H1 (cell line): ENCODE results near the gene ANAPC15. TPM values are rescaled to one million over a fixed set of nuclear protein-coding genes. Genes with fewer than 3 reads are reported as not detected.
A peak's percentile ranks its signal among the peaks of the same experiment; 100 is the strongest.

Source experiments
- CTCF ChIA-PET: fragments of 300-600 bp; sonication (Branson Sonifier 250); formaldehyde crosslinking; loops from one replicate; lab custom pipeline; 2021; ENCODE audit not compliant: partially characterized antibody; lab: Charles Lee
- POLR2A ChIA-PET: fragments of 300-600 bp; sonication (Branson Sonifier 250); formaldehyde crosslinking; loops from one replicate; lab custom pipeline; 2021; ENCODE audit warnings: inconsistent platforms; ENCODE audit not compliant: partially characterized antibody; lab: Charles Lee
- DNase-seq, 2 experiments: peaks; one replicate each; pipeline versions ENCODE4 v3.0.0 to v3.0.0-alpha.2; 2010 to 2022; ENCODE audit warnings: low spot score in 2 of 2, low read depth in 1 of 2, mixed read lengths in 1 of 2
- FAIRE-seq: peaks from 2 replicates; lab custom pipeline; 2011; peaks lifted over from hg19 to GRCh38; lab: Jason Lieb, UNC
- H2AFZ ChIP-seq: 2 replicates; pipeline ENCODE4 v1.8.1; 2012; ENCODE audit warnings: low read length, inconsistent platforms
- H2AK5ac ChIP-seq: 2 replicates; pipeline ENCODE4 v1.6.1; 2013; ENCODE audit warnings: low read depth, low read length
- H2BK120ac ChIP-seq: replicated peaks from 2 replicates; pipeline ENCODE3; 2013; ENCODE audit warnings: low read depth, low read length, inconsistent platforms
- H2BK12ac ChIP-seq: 2 replicates; pipeline ENCODE4 v1.6.1; 2013; ENCODE audit warnings: low read depth, low read length
- H2BK15ac ChIP-seq: 2 replicates; pipeline ENCODE4 v1.6.1; 2013; ENCODE audit warnings: low read length
- H2BK20ac ChIP-seq: 2 replicates; pipeline ENCODE4 v1.6.1; 2013; ENCODE audit warnings: low read length
- H2BK5ac ChIP-seq: 2 replicates; pipeline ENCODE4 v1.6.1; 2013; ENCODE audit warnings: low read depth, low read length
- H3K14ac ChIP-seq: 2 replicates; pipeline ENCODE4 v1.6.1; 2013; ENCODE audit warnings: inconsistent platforms; ENCODE audit not compliant: insufficient read length
- H3K18ac ChIP-seq: 2 replicates; pipeline ENCODE4 v1.6.1; 2013; ENCODE audit warnings: low read length; ENCODE audit errors: extremely low read depth
- H3K23ac ChIP-seq: 2 replicates; pipeline ENCODE4 v1.6.1; 2013; ENCODE audit warnings: inconsistent platforms; ENCODE audit not compliant: insufficient read length
- H3K23me2 ChIP-seq: 2 replicates; pipeline ENCODE4 v1.6.1; 2013; ENCODE audit warnings: low read depth, low read length
- H3K27ac ChIP-seq: 2 replicates; pipeline ENCODE4 v1.6.1; 2011; ENCODE audit warnings: low read depth, low read length, inconsistent platforms
- H3K27me3 ChIP-seq, 4 experiments: replicated peaks in 1 of 4; 1 replicate in 1 of 4; 2 replicates in 3 of 4; pipeline versions ENCODE4 v1.6.1 to v1.8.1; 2011 to 2013; ENCODE audit warnings: low read length in 3 of 4, mild to moderate bottlenecking in 3 of 4, inconsistent platforms in 2 of 4, mixed read lengths in 2 of 4, moderate library complexity in 1 of 4; ENCODE audit not compliant: control insufficient read depth in 3 of 4, insufficient read depth in 3 of 4; ENCODE audit errors: extremely low read depth in 1 of 4
- H3K36me3 ChIP-seq, 4 experiments: 2 replicates each; pipeline versions ENCODE4 v1.6.1 to v1.8.1; 2011 to 2013; ENCODE audit warnings: mild to moderate bottlenecking in 4 of 4, low read length in 3 of 4, moderate library complexity in 2 of 4, control low read depth in 1 of 4, inconsistent platforms in 1 of 4; ENCODE audit not compliant: insufficient read depth in 4 of 4, control insufficient read depth in 2 of 4
- H3K4ac ChIP-seq: replicated peaks from 2 replicates; pipeline ENCODE3; 2013; ENCODE audit warnings: low read length, low read depth, mixed read lengths, inconsistent platforms; ENCODE audit not compliant: insufficient read length
- H3K4me1 ChIP-seq, 4 experiments: replicated peaks in 1 of 4; 1 replicate in 1 of 4; 2 replicates in 3 of 4; pipeline versions ENCODE4 v1.6.1 to v1.8.1; 2011 to 2013; ENCODE audit warnings: low read length in 3 of 4, inconsistent platforms in 2 of 4, mixed read lengths in 1 of 4; ENCODE audit not compliant: insufficient read depth in 4 of 4, control insufficient read depth in 3 of 4
- H3K4me2 ChIP-seq, 2 experiments: 2 replicates each; pipeline versions ENCODE4 v1.6.1 to v1.8.1; 2011 to 2013; ENCODE audit warnings: low read depth in 2 of 2, low read length in 2 of 2, control low read depth in 1 of 2, inconsistent platforms in 1 of 2, mild to moderate bottlenecking in 1 of 2; ENCODE audit not compliant: insufficient read depth in 1 of 2
- H3K4me3 ChIP-seq, 4 experiments: fragments of 200-600, 300-600 bp in 1 of 4; sonication (generic), shearing (Covaris generic), sonication (Bioruptor Twin) in 1 of 4; 2 replicates each; pipeline versions ENCODE4 v1.5.1 to v1.8.1; 2011 to 2016; ENCODE audit warnings: low read length in 4 of 4, low read depth in 3 of 4, control low read depth in 2 of 4, inconsistent platforms in 2 of 4, mild to moderate bottlenecking in 2 of 4, mixed read lengths in 1 of 4, moderate library complexity in 1 of 4; ENCODE audit not compliant: insufficient read depth in 2 of 4; ENCODE audit errors: extremely low read depth in 1 of 4
- H3K56ac ChIP-seq: replicated peaks from 2 replicates; pipeline ENCODE3; 2013; ENCODE audit warnings: low read depth, mild to moderate bottlenecking, mixed read lengths, low read length, inconsistent platforms; ENCODE audit not compliant: insufficient read length
- H3K79me1 ChIP-seq: 2 replicates; pipeline ENCODE4 v1.6.1; 2013; ENCODE audit warnings: low read depth, low read length, control low read depth
- H3K79me2 ChIP-seq, 2 experiments: 2 replicates each; pipeline versions ENCODE4 v1.6.1 to v1.8.1; 2012 to 2013; ENCODE audit warnings: low read length in 2 of 2, mild to moderate bottlenecking in 2 of 2, inconsistent platforms in 1 of 2; ENCODE audit not compliant: insufficient read depth in 2 of 2, control insufficient read depth in 1 of 2
- H3K9ac ChIP-seq, 4 experiments: replicated peaks in 1 of 4; 1 replicate in 1 of 4; 2 replicates in 3 of 4; pipeline versions ENCODE4 v1.6.1 to v1.8.1; 2011 to 2013; ENCODE audit warnings: low read depth in 3 of 4, low read length in 3 of 4, control low read depth in 2 of 4, mild to moderate bottlenecking in 2 of 4, moderate library complexity in 2 of 4, inconsistent platforms in 1 of 4; ENCODE audit errors: extremely low read depth in 1 of 4
- H3K9me3 ChIP-seq, 2 experiments: 2 replicates each; pipeline versions ENCODE4 v1.6.1 to v1.8.1; 2012 to 2013; ENCODE audit warnings: mild to moderate bottlenecking in 2 of 2, moderate library complexity in 2 of 2, control low read depth in 1 of 2, inconsistent platforms in 1 of 2, low read depth in 1 of 2, low read length in 1 of 2, mixed read lengths in 1 of 2; ENCODE audit not compliant: insufficient read depth in 2 of 2
- H4K20me1 ChIP-seq, 2 experiments: replicated peaks in 1 of 2; 2 replicates each; pipeline versions ENCODE3 to v1.8.1; 2011 to 2013; ENCODE audit warnings: inconsistent platforms in 2 of 2, low read length in 2 of 2, mild to moderate bottlenecking in 1 of 2; ENCODE audit not compliant: insufficient read depth in 2 of 2, control insufficient read depth in 1 of 2
- H4K5ac ChIP-seq: 2 replicates; pipeline ENCODE4 v1.6.1; 2013; ENCODE audit warnings: low read length, low read depth, mixed read lengths, inconsistent platforms; ENCODE audit not compliant: insufficient read length
- H4K8ac ChIP-seq: 2 replicates; pipeline ENCODE4 v1.8.0; 2013; ENCODE audit warnings: mild to moderate bottlenecking, moderate library complexity, low read length, inconsistent platforms; ENCODE audit not compliant: insufficient read depth; ENCODE audit errors: extremely low read depth
- H4K91ac ChIP-seq: replicated peaks from 2 replicates; pipeline ENCODE3; 2013; ENCODE audit warnings: low read length, mixed read lengths, inconsistent platforms; ENCODE audit not compliant: insufficient read length
- EP300 ChIP-seq, 2 experiments: IDR thresholded peaks; 1 replicate in 1 of 2; 2 replicates in 1 of 2; pipeline ENCODE4 v1.6.1; 2011 to 2012; ENCODE audit warnings: low read depth in 2 of 2, low read length in 2 of 2, mild to moderate bottlenecking in 2 of 2, borderline replicate concordance in 1 of 2, inconsistent platforms in 1 of 2, moderate library complexity in 1 of 2
- HDAC6 ChIP-seq: IDR thresholded peaks from one replicate; pipeline ENCODE4 v1.7.1; 2012; ENCODE audit warnings: low read depth, mild to moderate bottlenecking, inconsistent platforms, low read length, moderate library complexity
- JUND ChIP-seq: IDR thresholded peaks from 2 replicates; pipeline ENCODE4 v1.6.1; 2011; ENCODE audit warnings: mild to moderate bottlenecking, improper control_type of control experiment, low read length
- KDM4A ChIP-seq: IDR thresholded peaks from one replicate; pipeline ENCODE4 v1.7.1; 2012; ENCODE audit warnings: low read depth, mild to moderate bottlenecking, moderate library complexity, low read length, inconsistent platforms; ENCODE audit not compliant: severe bottlenecking
- RBBP5 ChIP-seq: IDR thresholded peaks from 2 replicates; pipeline ENCODE4 v1.7.1; 2012; ENCODE audit warnings: low read depth, mild to moderate bottlenecking, inconsistent platforms, low read length, moderate library complexity, borderline replicate concordance
- RFX5 ChIP-seq: IDR thresholded peaks from 2 replicates; pipeline ENCODE4 v1.6.1; 2011; ENCODE audit warnings: low read depth, low read length, improper control_type of control experiment, borderline replicate concordance
- RXRA ChIP-seq: IDR thresholded peaks from 2 replicates; pipeline ENCODE4 v1.6.1; 2011; ENCODE audit warnings: low read depth, mild to moderate bottlenecking, low read length, moderate library complexity; ENCODE audit not compliant: insufficient read depth
- SAP30 ChIP-seq: fragments of 300-600 bp; sonication (generic); IDR thresholded peaks from 2 replicates; pipeline ENCODE4 v1.7.1; 2012; ENCODE audit warnings: low read length, moderate library complexity, mild to moderate bottlenecking, inconsistent platforms; ENCODE audit not compliant: insufficient read depth, insufficient replicate concordance
- SIRT6 ChIP-seq: IDR thresholded peaks from one replicate; pipeline ENCODE4 v1.7.1; 2012; ENCODE audit warnings: low read length, inconsistent platforms
- SIX5 ChIP-seq: IDR thresholded peaks from 2 replicates; pipeline ENCODE4 v1.6.1; 2011; ENCODE audit warnings: mild to moderate bottlenecking, low read depth, low read length
- TAF7 ChIP-seq: optimal IDR thresholded peaks from 2 replicates; pipeline ENCODE3; 2011; ENCODE audit warnings: low read depth, mild to moderate bottlenecking, inconsistent platforms, low read length, moderate library complexity, borderline replicate concordance
- ZNF274 ChIP-seq: IDR thresholded peaks from 2 replicates; pipeline ENCODE4 v1.7.0; 2012; ENCODE audit warnings: low read length, borderline replicate concordance; ENCODE audit errors: extremely low read depth
- WGBS, 2 experiments: shearing (Covaris generic) in 1 of 2; methylation state at CpG; one replicate each; pipeline versions ENCODE4 v1.1.6 to v1.1.7; 2013 to 2015; ENCODE audit warnings: low lambda C conversion rate in 2 of 2, mixed read lengths in 2 of 2, inconsistent platforms in 1 of 2, low coverage in 1 of 2, missing lambda C conversion rate in 1 of 2; ENCODE audit not compliant: insufficient replicate concordance in 2 of 2, insufficient coverage in 1 of 2, insufficient read length in 1 of 2; ENCODE audit errors: extremely low coverage in 1 of 2, missing lambda C conversion rate in 1 of 2; 5-methylcytosine and 5-hydroxymethylcytosine counted together
- polyA plus RNA-seq, 7 experiments: library from polyadenylated mRNA; depleted of rRNA in 3 of 7; stranded (reverse) in 5 of 7; unstranded in 2 of 7; fragments of >200 nt in 5 of 7; fragments of 200-250 nt in 2 of 7; gene quantifications; 1 replicate in 5 of 7; 2 replicates in 1 of 7; 4 replicates in 1 of 7; pipeline versions ENCODE4 v1.2.1 to v1.2.3, GENCODE V29; 2011 to 2013; ENCODE audit warnings: missing spikeins in 2 of 7, mixed read lengths in 2 of 7
- total RNA-seq: library from RNA; stranded (reverse); fragmentation: NEBNext Ultra II Directional; extraction: Animal tissue kit (Norgen Biotek cat#: 25700); gene quantifications from 2 replicates; pipeline ENCODE4 v1.2.1, GENCODE V29; 2021

The ANAPC15 gene
- total and polyA plus RNA-seq, 2 of the 8 experiments (the other 6 are each of a cell fraction or from before 2014, with no cell fraction given) = 66.2 to 74.9 TPM

- Histone ChIP-seq H3K9ac (peak overlapping the region in 1 of 4 experiments; percentile 22; a peak in 2 of 7 replicates), H3K79me1 (peaks cover 13% of the 10 kb centered on the region), H2AFZ (no peak overlapping the region), H3K4me1 (peaks cover 3 to 14% (median 5%) of the 10 kb centered on the region in 4 experiments; a peak in 6 of 7 replicates), H3K4me3 (no peak overlapping the region), H3K23me2 (peaks cover 6% of the 10 kb centered on the region), H2BK12ac (no peak overlapping the region), H3K4ac (no peak overlapping the region), H3K4me2 (no peak overlapping the region), H2BK120ac (no peak overlapping the region), H3K36me3 (peaks cover 22 to 35% (median 29%) of the 10 kb centered on the region in 4 experiments), H2BK20ac (no peak overlapping the region), H3K18ac (no peak overlapping the region), H3K79me2 (peaks cover 10 to 34% of the 10 kb centered on the region in 2 experiments), H3K27me3 (no peaks in the 10 kb centered on the region), H3K14ac (no peak overlapping the region), H4K91ac (no peak overlapping the region), H4K5ac (no peak overlapping the region), H3K9me3 (no peaks in the 10 kb centered on the region), H2BK5ac (no peak overlapping the region), H2AK5ac (no peak overlapping the region), H3K56ac (no peak overlapping the region), H3K27ac (no peak overlapping the region), H4K20me1 (peaks cover 2 to 16% of the 10 kb centered on the region in 2 experiments), H2BK15ac (no peak overlapping the region), H3K23ac (no peak overlapping the region), H4K8ac (no peak overlapping the region)
- ChIA-PET CTCF (interaction anchor here (1.2 to 14.0 kb wide), 5 partner anchors 10 to 138 kb away, joined by 3 to 423 read pairs (median 22); no protein-coding TSS in a partner anchor), POLR2A (interaction anchor here (0.6 to 14.4 kb wide), 12 partner anchors 6 to 572 kb away, joined by 3 to 144 read pairs (median 5); partner anchors contain the start of genes ANAPC15 and LRRC51)
- no peak for FAIRE-seq
- WGBS, 2 experiments = 91% methylated on average over 3 of the region's 3 CpGs; no CpG with 5 or more reads in 1 of the 2 experiments
- TF ChIP-seq JUND (no peak), SAP30 (no peak), SIRT6 (no peak), RFX5 (no peak), RXRA (no peak), ZNF274 (no peak), EP300 (IDR thresholded peaks at IDR 0.05; ENCODE audit: borderline replicate concordance in 1 of 2, low read depth in 2 of 2, low read length in 2 of 2) (no peak), TAF7 (no peak), SIX5 (no peak), HDAC6 (no peak), KDM4A (no peak), RBBP5 (no peak)
- no peak for DNase-seq
Measured at GRCh38 chr11:72100009-72100408, 12.5 kb downstream of the ANAPC15 start.
